Panc1 (cell line): ENCODE measurements around the gene ZNF534.
"Not testable (repeated sequence)": the region's sequence is repeated elsewhere in the genome, so short reads cannot be mapped to it uniquely, and the experiment has no call there.

Experiments used
- CTCF ChIP-seq: fragments of 450-650 bp; IDR thresholded peaks from 2 replicates; pipeline ENCODE4 v1.5.1; 2017; ENCODE audit warnings: mild to moderate bottlenecking
- POLR2AphosphoS5 ChIP-seq: IDR thresholded peaks from 2 replicates; pipeline ENCODE4 v1.6.1; 2012; ENCODE audit warnings: mild to moderate bottlenecking, low read depth, low read length, moderate library complexity
- REST ChIP-seq, 2 experiments: IDR thresholded peaks; 2 replicates each; pipeline ENCODE4 v1.6.1; 2011 to 2012; ENCODE audit warnings: low read depth in 2 of 2, control low read depth in 1 of 2, low read length in 1 of 2, mild to moderate bottlenecking in 1 of 2, moderate library complexity in 1 of 2; ENCODE audit not compliant: insufficient read depth in 1 of 2
- TCF7L2 ChIP-seq: IDR thresholded peaks from 2 replicates; pipeline ENCODE4 v1.6.1; 2011; ENCODE audit warnings: mild to moderate bottlenecking, low read depth, low read length, inconsistent platforms

- TF ChIP-seq CTCF; POLR2AphosphoS5; REST (IDR thresholded peaks at IDR 0.05; ENCODE audit: insufficient read depth in 1 of 2, low read depth in 2 of 2, low read length in 1 of 2); TCF7L2: not testable (repeated sequence)
Measured at GRCh38 chr19:52484111-52484743, 55.3 kb downstream of the ZNF534 start.
